ENCODE data around the gene TCHHL1. TPM values are rescaled to one million over a fixed set of nuclear protein-coding genes. Genes with fewer than 3 reads are reported as not detected.

Gene TCHHL1
- not detected in 2 replicates for total RNA-seq (2012; rRNA removed)
- polyA plus RNA-seq (2012; rRNA removed), result not detected in 2 replicates
- not detected in 2 replicates for polyA plus RNA-seq (2012; cell fraction: cytosol; rRNA removed)
- polyA plus RNA-seq (2012; cell fraction: nucleus; rRNA removed; ENCODE audit: low replicate concordance), result not detected in 2 replicates
- Bru-seq, nascent RNA, result not detected
- BruChase-seq, experiment 1, labeled RNA remaining after a 6-hour chase, result not detected
- BruChase-seq, experiment 2, labeled RNA remaining after a 2-hour chase, result not detected
- long read RNA-seq, result 0 reads

DNA sequence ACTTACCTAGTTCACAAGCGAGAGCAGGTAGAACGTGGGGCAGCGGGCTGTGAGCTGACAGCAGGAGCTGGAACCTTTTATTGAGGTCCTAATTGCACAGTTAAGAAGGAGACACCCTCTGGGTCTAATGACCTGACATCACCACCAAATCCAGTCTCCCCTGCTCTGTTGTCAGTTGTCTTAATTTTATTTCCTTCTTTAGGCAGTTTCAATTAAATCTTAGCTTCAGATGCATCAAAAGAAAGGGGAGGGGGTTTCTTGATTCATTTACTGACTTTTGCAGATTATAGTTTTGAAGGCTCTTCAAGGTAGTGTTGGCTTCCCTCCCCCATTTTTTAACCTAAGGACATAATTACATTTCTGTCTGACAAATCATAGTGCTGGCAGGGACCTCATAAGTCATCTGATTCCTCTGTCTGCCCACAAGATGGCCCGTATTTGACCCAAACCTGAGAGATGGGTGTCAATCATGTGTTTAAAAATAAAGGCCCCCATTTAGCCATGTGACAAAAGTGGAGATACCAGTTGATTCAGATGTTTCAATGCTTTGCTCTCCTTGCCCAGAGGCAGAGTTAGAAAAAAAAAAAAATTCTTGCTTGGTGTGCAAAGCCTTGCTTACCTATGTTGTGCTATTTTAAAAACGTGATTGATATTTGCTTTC is at the start of gene TCHHL1:
Gene TCHHL1 (minus strand): TSS at position 51 of the 661 bp plus-strand sequence. CDS start 921 bp downstream, outside the sequence.
- H3K4ac ChIP-seq (ENCODE audit: low read depth, low read length), result no peak within 1 kb of the TSS
- no peak within 1 kb of the TSS for H2BK120ac ChIP-seq (ENCODE audit: low read depth, low read length)
- no peaks in the 10 kb centered on the region; the same call in none of the 2 replicates for H3K27me3 ChIP-seq (ENCODE audit: control insufficient read depth, insufficient read depth, low read length)
- no peaks in the 10 kb centered on the region for H3K9me3 ChIP-seq (ENCODE audit: control insufficient read depth, insufficient read depth, low read length)
- CTCF ChIA-PET, result no interaction called here
- no peak for DNase-seq
- no peak for TF ChIP-seq FOS (IDR thresholded peaks at IDR 0.05; ENCODE audit: low read depth, low read length)
- TF ChIP-seq POLR2A (IDR thresholded peaks at IDR 0.05; ENCODE audit: low read depth, low read length), result no peak
- TF ChIP-seq CHD1 (IDR thresholded peaks at IDR 0.05; ENCODE audit: low read depth, low read length), result no peak
- no peak for TF ChIP-seq CEBPB (IDR thresholded peaks at IDR 0.05; ENCODE audit: low read depth, low read length)
- TF ChIP-seq BHLHE40 (IDR thresholded peaks at IDR 0.05; ENCODE audit: low read depth, low read length), result no peak
- TF ChIP-seq MAFK (IDR thresholded peaks at IDR 0.05; ENCODE audit: low read depth, low read length), result no peak
- no peak for TF ChIP-seq RFX5 (IDR thresholded peaks at IDR 0.05; ENCODE audit: low read depth, low read length)
- TF ChIP-seq RCOR1 (IDR thresholded peaks at IDR 0.05; ENCODE audit: insufficient replicate concordance, low read length), result no peak
- TF ChIP-seq, protein P1, sequence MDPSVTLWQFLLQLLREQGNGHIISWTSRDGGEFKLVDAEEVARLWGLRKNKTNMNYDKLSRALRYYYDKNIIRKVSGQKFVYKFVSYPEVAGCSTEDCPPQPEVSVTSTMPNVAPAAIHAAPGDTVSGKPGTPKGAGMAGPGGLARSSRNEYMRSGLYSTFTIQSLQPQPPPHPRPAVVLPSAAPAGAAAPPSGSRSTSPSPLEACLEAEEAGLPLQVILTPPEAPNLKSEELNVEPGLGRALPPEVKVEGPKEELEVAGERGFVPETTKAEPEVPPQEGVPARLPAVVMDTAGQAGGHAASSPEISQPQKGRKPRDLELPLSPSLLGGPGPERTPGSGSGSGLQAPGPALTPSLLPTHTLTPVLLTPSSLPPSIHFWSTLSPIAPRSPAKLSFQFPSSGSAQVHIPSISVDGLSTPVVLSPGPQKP (IDR thresholded peaks at IDR 0.05; ENCODE audit: borderline replicate concordance, low read depth, low read length), result no peak
- no peak for TF ChIP-seq MAZ (IDR thresholded peaks at IDR 0.05; ENCODE audit: borderline replicate concordance, low read depth, low read length)
- no peaks in the 10 kb centered on the region for H3K9me1 ChIP-seq (ENCODE audit: insufficient read depth, low read length)
- H4K91ac ChIP-seq (ENCODE audit: insufficient read depth, low read depth, low read length), result no peak within 1 kb of the TSS
- H3K4me2 ChIP-seq (ENCODE audit: low read depth, low read length), result no peak within 1 kb of the TSS
- no peak within 1 kb of the TSS for H2AK9ac ChIP-seq (replicated peaks; ENCODE audit: low read depth, low read length, poor library complexity)
- H4K5ac ChIP-seq (ENCODE audit: low read depth, low read length), result no peak within 1 kb of the TSS
- H2BK20ac ChIP-seq (ENCODE audit: low read depth, low read length), result no peak within 1 kb of the TSS
- no peak within 1 kb of the TSS for H3K23ac ChIP-seq (ENCODE audit: low read depth, low read length)
- WGBS, 2 experiments (ENCODE audit: extremely low coverage in 2 of 2, insufficient read length in 1 of 2), result no CpG with 5 or more reads among the region's 5 CpGs
- no peak within 1 kb of the TSS for H2AK5ac ChIP-seq (ENCODE audit: low read depth, low read length)
- H3K56ac ChIP-seq (ENCODE audit: extremely low read depth, insufficient read depth, low read length), result no peak within 1 kb of the TSS
- ATAC-seq (ENCODE audit: low read depth), result no peak
- H2BK15ac ChIP-seq (ENCODE audit: low read depth, low read length), result no peak within 1 kb of the TSS
- POLR2A ChIA-PET (ENCODE audit: unreplicated experiment), result no interaction called here
- no peaks in the 10 kb centered on the region for H4K20me1 ChIP-seq (ENCODE audit: insufficient read depth, low read length)
- no peak within 1 kb of the TSS for H2BK5ac ChIP-seq (ENCODE audit: low read depth, low read length, poor library complexity, severe bottlenecking)
- no peak within 1 kb of the TSS for H3K14ac ChIP-seq (replicated peaks; ENCODE audit: low read depth, low read length)
- intact Hi-C loops (cut with micrococcal nuclease) (no loop called here), dilution Hi-C loops (cut with HindIII; ENCODE audit: low sequenced_read_pairs, unreplicated experiment) (no loop called here), in situ Hi-C loops (cut with MboI; ENCODE audit: low sequenced_read_pairs) (no loop called here)
- H3K36me3 ChIP-seq (ENCODE audit: control insufficient read depth, insufficient read depth, low read length), result no peaks in the 10 kb centered on the region
- H3K18ac ChIP-seq (ENCODE audit: low read depth, low read length), result no peak within 1 kb of the TSS
- no peak within 1 kb of the TSS for H3K9ac ChIP-seq (ENCODE audit: low read depth, low read length)
- H3K4me1 ChIP-seq (ENCODE audit: control insufficient read depth, insufficient read depth, low read length), result no peaks in the 10 kb centered on the region
- no peak within 1 kb of the TSS for H2AFZ ChIP-seq (replicated peaks; ENCODE audit: low read length, poor library complexity)
- no peak within 1 kb of the TSS for H3K4me3 ChIP-seq (ENCODE audit: insufficient read depth, low read depth, low read length)
- no TSS peak for BruUV-seq (replicated peaks)
- H3K79me1 ChIP-seq (ENCODE audit: low read depth in 1 of 2, low read length in 2 of 2), result no peaks in the 10 kb centered on the region
- H3K27ac ChIP-seq (ENCODE audit: insufficient read depth, low read length), result no peak within 1 kb of the TSS
- H4K8ac ChIP-seq (ENCODE audit: low read depth in 2 of 2, low read length in 2 of 2), result no peak within 1 kb of the TSS
